Erythroblast (primary cell): Measurements from ENCODE around the gene LHFPL3.
A peak's percentile ranks its signal among the peaks of the same experiment; 100 is the strongest.

Experiments used
- DNase-seq, 2 experiments: peaks; one replicate each; lab custom pipeline; 2025; lab: John Stamatoyannopoulos, UW
- GATA1 ChIP-seq: IDR thresholded peaks from 2 replicates; pipeline ENCODE4 v1.6.1; 2011; ENCODE audit warnings: low read depth, mild to moderate bottlenecking, control low read depth, low read length, moderate library complexity
- POLR2A ChIP-seq: IDR thresholded peaks from 2 replicates; pipeline ENCODE4 v1.6.1; 2011; ENCODE audit warnings: mild to moderate bottlenecking, low read length

The LHFPL3 gene

DNA sequence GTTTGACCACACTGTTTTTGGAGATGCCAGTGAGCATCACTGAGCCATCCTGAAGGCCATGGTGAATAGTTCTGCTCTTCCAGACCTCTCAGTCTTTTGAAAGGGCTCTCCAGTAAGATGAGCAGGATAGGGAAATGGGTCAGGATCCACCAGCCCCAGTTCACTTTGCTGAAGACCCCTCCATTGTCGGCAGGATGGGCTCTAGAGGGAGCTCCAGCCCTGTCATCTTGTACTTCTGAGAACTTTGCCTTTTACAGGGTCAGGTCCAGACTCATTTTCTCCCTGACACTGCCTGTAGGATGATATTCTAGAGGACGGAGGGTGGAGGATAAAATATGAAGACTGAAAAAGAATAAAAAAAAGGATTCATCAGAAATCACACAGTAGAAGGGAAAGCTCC is 13.1 kb downstream of the LHFPL3 start:
- TF ChIP-seq POLR2A (no peak), GATA1 (no peak)
- peak in 1 of 2 experiments; percentile 1 for DNase-seq

DNA sequence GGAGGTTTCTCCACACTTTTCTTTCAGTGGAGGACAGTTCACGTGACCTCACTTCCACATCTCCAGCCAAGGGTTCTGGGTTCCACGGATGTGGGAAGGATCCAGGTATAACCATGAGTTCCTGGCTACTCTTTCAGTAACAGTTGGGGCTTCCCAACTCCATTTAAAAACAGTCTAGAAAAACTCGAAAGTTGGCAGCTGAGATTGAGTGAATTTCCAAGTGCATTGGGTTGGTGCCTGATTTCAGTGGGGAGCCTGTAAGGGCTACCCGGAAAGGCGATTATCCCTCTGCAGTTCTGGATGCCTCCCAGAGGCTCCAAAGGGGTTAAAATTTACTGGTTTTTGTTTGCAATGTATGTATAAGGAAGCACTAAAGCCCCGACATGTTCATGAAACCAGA is 24.3 kb downstream of the LHFPL3 start:
- TF ChIP-seq GATA1 (no peak), POLR2A (no peak)
- no peak for DNase-seq

DNA sequence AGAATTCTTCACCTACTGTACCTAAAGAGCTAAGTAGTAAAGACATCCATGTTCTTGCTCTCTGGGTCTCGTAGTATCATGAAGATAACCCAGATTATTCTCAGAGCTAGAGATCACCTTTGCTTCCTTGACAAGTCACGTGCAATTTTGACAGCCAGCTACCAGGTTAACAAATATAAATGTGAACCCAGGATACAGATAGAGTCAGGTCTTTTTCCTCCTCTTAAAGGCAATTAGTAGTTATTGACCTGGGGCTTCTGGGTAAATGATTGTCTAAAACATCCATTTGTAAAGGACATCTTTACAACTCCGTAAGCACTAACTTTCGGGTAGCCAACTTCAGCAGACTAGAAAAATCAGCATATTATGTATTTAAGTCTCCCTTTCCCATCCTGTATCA is 28.8 kb downstream of the LHFPL3 start:
- DNase-seq: no peak
- TF ChIP-seq GATA1 (no peak), POLR2A (no peak)

DNA sequence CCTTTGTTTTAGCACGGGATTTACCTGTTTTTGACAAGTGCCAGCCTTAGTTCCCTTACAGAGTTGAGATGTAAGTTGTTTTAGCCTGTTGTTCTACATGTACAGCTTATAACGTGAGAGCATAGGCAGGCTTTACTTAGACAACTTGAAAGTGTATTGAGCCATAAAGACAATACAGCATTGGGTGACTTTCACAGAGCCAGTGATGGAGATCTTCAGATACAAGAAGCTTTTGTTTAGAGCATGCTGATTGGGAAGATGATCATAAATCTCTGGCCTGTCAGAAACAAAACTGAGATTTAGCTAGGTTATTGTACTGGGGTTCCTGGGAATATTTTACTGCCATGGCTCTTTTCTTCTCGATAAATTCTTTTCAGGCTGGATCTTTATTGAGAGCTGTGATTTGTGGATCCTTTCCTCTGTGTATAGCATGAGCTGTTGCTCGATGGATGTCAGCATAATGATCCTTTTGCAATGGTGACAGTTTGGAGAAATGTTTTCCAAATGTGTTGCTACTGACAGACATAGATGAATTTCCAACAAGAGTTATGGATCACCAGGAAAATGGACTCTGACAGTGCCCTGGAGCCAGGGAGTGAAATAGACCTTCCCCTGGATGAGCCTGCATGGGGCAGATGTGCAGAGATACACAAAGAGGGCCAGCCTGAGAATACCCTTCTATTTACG is 30.2 kb downstream of the LHFPL3 start:
- DNase-seq: no peak
- TF ChIP-seq POLR2A (no peak), GATA1 (no peak)

DNA sequence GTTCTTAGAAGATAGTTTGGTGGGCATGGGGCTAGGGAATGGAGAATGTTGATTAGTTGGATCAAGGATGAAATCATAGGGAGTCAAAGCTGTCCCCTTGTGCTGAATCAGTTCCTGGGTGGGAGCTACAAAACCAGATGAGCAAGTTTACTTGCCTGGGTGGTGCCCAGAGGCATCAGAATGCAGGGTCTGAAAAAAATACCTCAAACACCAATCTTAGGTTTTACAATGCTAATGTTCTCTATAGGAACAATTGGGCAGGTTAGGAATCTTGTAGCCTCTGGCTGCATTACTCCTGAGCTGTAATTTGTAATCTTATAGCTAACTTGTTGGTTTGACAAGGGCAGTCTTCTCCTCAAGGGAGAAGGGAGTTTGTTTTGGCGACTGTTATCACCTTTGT is 34.4 kb downstream of the LHFPL3 start:
- no peak for DNase-seq
- no peak for TF ChIP-seq GATA1
- no peak for TF ChIP-seq POLR2A

DNA sequence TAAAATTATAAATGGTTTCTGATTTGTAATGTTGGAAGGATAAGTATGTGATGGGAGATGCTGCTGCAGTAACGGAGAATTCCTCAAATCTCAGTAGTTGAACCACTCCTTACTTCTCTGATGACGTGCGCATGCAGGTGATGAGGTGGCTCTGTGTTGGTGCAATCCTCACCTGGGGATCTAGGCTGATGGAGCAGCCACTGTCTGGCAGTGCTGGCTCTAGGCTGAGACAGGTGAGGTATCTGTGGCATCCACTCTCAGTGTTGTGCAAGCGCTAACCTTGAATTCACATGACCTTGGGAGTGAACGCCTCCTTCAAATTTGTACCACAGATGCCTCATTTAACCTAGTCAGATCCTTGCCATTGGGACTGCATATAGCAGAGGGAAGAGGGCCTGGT is 35.0 kb downstream of the LHFPL3 start:
- no peak for DNase-seq
- TF ChIP-seq GATA1 (no peak), POLR2A (no peak)

DNA sequence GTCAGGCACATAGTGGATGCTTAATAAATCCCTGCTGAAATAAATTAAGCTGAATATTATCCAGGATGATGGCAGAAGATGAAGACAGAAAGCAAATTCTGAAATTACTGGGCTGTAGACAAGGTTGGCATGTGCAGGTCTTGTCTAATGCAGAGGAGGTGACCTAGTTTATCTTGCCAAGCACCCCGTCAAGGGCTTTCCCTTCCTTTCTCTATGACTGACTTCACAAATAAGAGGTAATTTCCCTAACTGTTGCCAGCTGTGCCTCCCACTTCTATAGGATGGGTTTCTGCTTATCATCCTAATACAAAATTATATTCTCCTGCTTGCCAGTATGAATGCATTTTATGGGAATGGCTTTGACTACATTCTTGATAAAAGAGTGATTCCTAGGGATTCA is 38.0 kb downstream of the LHFPL3 start:
- no peak for DNase-seq
- TF ChIP-seq POLR2A: no peak
- TF ChIP-seq GATA1: no peak

DNA sequence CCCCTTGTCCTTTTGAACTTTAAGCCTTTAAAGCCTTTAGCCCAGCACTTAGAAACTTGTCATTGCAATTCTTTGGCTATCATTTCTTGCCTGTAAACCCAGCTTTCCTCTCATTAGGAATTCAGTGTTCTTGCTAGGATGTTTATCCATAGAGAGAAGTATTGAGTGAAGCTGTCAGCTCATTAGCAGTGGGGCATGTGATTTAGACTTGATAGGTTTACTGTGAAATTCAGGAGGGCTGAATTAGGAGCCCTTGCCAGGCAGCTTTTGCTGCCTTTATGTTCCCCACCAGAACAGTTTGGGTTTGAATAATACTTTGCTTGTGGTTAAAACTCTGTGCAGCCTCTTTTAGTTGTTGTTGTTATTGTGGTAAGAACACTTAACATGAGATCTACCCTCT is 39.5 kb downstream of the LHFPL3 start:
- DNase-seq: no peak
- no peak for TF ChIP-seq GATA1
- TF ChIP-seq POLR2A: no peak

DNA sequence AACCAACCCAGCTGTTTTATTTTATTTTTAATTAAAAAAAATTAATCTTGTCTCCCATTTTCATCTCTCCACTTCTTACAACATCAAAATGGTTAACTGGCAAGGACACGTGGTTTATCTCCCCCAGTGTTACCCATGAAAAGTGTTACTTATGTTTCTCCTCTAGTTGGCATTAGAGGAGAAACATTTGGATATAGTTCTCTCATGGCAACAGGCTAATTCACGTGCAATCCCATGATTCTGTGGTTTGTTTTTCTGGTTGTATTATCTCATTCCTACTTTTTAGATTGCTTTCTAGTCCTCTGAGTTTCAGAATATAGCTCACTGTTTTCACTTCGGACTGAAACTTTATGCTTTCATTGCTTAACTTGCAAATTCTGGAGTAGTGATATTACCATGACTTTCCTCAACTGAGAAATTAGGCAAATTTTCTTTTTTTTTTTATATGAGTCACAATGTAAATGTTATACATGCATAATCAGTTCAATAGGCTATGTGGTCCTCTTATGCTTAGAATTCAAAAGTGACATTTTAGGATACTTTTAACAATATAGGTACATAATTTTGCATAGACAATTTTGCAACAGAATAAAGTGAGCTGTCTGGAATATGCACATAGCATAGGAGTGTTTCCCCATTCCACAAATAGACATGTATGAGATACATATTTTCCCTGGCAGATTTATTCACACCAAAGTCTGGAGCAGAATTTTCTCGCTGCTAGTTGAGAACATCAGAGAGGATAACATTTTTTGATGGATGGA is 43.0 kb downstream of the LHFPL3 start:
- no peak for DNase-seq
- TF ChIP-seq POLR2A (no peak), GATA1 (no peak)

DNA sequence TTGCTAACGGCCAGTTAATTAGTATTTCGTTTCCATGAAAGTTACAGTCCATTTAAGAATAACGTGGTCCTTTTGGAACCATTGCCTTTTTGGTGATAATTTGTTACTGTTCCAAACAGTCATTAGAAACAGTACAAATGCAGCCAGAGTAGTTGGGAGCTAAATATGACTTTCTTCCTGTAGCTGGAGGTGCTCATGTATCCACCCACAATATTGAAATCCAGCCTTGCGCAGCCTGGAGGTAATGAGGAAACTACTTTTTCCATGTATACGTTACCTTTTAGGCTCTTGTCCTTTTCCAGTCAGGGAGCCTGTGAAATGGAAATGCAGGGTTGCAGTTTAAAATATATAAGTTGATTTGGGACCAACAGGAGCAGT is 43.6 kb downstream of the LHFPL3 start:
- TF ChIP-seq POLR2A (no peak), GATA1 (no peak)
- DNase-seq: no peak

DNA sequence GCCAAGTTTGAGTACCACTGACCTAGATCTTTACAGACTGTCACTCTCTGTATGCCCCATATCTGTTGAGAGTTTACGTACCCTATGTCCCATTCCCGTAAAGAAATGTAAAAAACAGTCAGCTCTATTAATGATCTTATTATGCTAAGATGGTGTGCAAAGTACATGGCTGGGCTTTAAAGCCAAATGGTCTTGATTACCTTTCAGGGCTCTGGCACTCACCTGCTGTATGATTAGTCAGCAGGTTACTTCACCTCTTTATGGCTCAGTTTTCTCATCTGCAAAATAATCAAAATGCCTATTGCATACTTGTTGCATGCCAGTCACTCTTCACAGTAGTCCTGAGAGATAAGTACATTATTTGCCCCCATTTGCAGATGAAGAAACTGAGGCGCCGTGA is 54.2 kb downstream of the LHFPL3 start:
- TF ChIP-seq POLR2A: no peak
- no peak for TF ChIP-seq GATA1
- DNase-seq: no peak

DNA sequence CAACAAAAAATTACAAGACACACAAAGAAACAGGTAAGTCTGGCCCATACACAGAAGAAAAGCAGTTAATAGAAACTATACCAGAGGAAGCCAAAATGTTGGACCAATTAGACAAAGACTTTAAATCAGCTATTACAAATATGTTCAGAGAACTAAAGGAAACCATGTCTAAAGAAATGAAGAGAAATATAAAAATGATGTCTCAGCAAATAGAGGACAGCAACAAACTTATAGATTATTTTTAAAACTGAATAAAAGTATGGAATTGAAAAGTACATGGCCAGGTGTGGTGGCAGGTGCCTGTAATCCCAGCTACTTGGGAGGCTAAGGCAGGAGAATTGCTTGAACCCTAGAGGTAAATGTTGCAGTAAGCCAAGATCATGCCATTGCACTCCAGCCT is 58.5 kb downstream of the LHFPL3 start:
- TF ChIP-seq POLR2A: no peak
- TF ChIP-seq GATA1: no peak
- DNase-seq: no peak

DNA sequence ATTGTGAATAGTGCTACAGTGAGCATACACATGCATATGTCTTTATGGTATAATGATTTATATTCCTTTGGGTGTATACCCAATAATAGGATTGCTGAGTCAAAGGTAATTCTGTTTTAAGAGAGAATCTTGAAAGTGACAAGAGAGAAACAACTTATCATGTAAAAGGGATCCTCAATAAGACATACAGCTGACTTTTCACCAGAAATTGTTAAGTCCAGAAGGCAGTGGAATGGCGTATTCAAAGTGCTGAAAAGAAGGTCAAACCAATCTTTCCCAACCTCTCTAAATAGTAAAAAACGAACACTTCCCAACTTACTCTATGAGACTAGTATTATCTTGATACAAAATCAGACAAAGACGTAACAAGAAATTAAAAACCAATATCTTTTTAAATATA is 59.8 kb downstream of the LHFPL3 start:
- no peak for DNase-seq
- TF ChIP-seq GATA1 (no peak), POLR2A (no peak)

DNA sequence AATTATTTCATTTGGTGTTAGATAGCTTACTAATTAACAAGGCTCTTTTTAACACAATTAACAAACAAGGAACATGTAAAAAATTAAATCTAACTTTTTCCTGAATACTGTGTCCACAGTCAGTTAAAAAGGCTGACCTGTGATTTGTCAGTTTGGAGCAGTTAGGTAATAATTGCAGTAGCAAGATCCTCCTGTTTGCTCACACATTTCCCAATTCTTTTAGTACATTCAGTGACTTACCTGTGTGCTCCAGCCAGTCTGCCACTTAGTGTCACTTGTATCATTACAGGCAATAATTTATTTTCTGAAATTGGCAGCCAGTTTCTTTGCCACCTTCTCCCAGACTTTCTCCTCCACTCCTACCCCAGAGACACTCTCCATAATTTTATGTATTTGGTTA is 66.8 kb downstream of the LHFPL3 start:
- DNase-seq: no peak
- no peak for TF ChIP-seq POLR2A
- no peak for TF ChIP-seq GATA1

DNA sequence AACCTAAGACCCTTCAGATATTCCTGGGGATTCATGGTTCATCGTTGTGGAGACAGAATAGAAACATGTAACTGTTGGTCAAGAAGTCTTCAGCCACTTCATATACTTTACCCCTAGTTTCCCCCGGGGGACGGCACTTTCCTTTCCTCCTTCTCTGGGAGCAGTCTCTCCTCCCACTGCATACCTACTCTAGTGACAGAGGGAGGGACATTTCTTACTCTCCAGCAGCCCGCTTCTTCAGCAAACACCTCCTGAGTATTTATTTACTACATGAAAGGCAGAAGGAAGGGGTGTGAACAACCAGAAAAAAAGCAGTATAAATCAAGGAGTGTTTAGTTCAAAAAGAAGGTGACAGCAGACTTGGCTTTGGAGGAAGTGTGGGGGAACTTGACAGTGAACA is 69.0 kb downstream of the LHFPL3 start:
- DNase-seq: no peak
- no peak for TF ChIP-seq POLR2A
- TF ChIP-seq GATA1: no peak
